ENCODE results near the gene PIGS. TPM values are rescaled to one million over a fixed set of nuclear protein-coding genes. Genes with fewer than 3 reads are reported as not detected.

PIGS gene
- total and polyA plus RNA-seq, 2 donors (not counting 1 experiment from before 2014, with no cell fraction given) = 44.1 to 55.1 TPM

- intact Hi-C loops (cut with micrococcal nuclease) = no loop called here
- Histone ChIP-seq H3K4me3 (ENCODE audit: control extremely low read depth in 1 of 5, extremely low read depth in 1 of 5, insufficient read depth in 1 of 5, low read depth in 2 of 5, low read length in 4 of 5) (no peak overlapping the region), H3K9me3 (ENCODE audit: control extremely low read depth in 1 of 3, control insufficient read depth in 2 of 3, insufficient read depth in 1 of 3, low read length in 2 of 3) (no peaks in the 10 kb centered on the region), H2AFZ (ENCODE audit: insufficient read depth, low read depth, low read length, poor library complexity, severe bottlenecking) (no peak overlapping the region), H3K4me2 (replicated peaks; ENCODE audit: low read depth, low read length, poor library complexity, severe bottlenecking) (no peak overlapping the region), H3K79me2 (ENCODE audit: control insufficient read depth, insufficient read depth, low read length) (no peaks in the 10 kb centered on the region), H3K4me1 (ENCODE audit: control insufficient read depth in 2 of 2, insufficient read depth in 2 of 2, low read length in 2 of 2) (peaks cover 0 to 9% of the 10 kb centered on the region in 2 donors), H3K27me3 (replicated peaks in 1 of 4; ENCODE audit: control extremely low read depth in 1 of 4, control insufficient read depth in 3 of 4, insufficient read depth in 4 of 4, low read length in 3 of 4) (no peaks in the 10 kb centered on the region), H4K20me1 (ENCODE audit: control insufficient read depth, insufficient read depth, low read length, poor library complexity, severe bottlenecking) (no peaks in the 10 kb centered on the region), H3K27ac (ENCODE audit: low read length in 2 of 2) (no peak overlapping the region), H3K9ac (ENCODE audit: low read length) (no peak overlapping the region), H3K36me3 (replicated peaks in 1 of 2; ENCODE audit: control extremely low read depth in 1 of 2, control insufficient read depth in 1 of 2, extremely low read depth in 1 of 2, insufficient read depth in 2 of 2, low read length in 1 of 2) (no peaks in the 10 kb centered on the region)
- H3K4me1 Mint-ChIP-seq = peaks cover 6% of the 10 kb centered on the region
- DNase-seq (no peak), ATAC-seq (ENCODE audit: low read depth) (no peak)
- 94% methylated on average over 11 of the region's 21 CpGs for WGBS (ENCODE audit: insufficient coverage)
- H3K27me3 Mint-ChIP-seq = no peaks in the 10 kb centered on the region
- ChIA-PET CTCF (interaction anchor here (1.1 kb wide), 1 partner anchor 18 kb away, joined by 3 read pairs; no protein-coding TSS in a partner anchor), POLR2A (no interaction called here)
- TF ChIP-seq EZH2 (IDR thresholded peaks at IDR 0.05; ENCODE audit: borderline replicate concordance, insufficient read depth, low read depth, low read length, poor library complexity, severe bottlenecking) (no peak), CTCF (IDR thresholded peaks at IDR 0.05) (no peak)
- no peak overlapping the region for H3K4me3 Mint-ChIP-seq
- no peak overlapping the region for H3K27ac Mint-ChIP-seq
- no peaks in the 10 kb centered on the region for H3K9me3 Mint-ChIP-seq (ENCODE audit: insufficient read depth)
Observed at GRCh38 chr17:28521311-28522085, 49.8 kb downstream of the PIGS start.

- Histone ChIP-seq H3K4me1 (ENCODE audit: control insufficient read depth in 2 of 2, insufficient read depth in 2 of 2, low read length in 2 of 2) (peaks cover 0 to 9% of the 10 kb centered on the region in 2 donors), H3K4me3 (ENCODE audit: control extremely low read depth in 1 of 5, extremely low read depth in 1 of 5, insufficient read depth in 1 of 5, low read depth in 2 of 5, low read length in 4 of 5) (no peak overlapping the region), H3K79me2 (ENCODE audit: control insufficient read depth, insufficient read depth, low read length) (no peaks in the 10 kb centered on the region), H3K36me3 (replicated peaks in 1 of 2; ENCODE audit: control extremely low read depth in 1 of 2, control insufficient read depth in 1 of 2, extremely low read depth in 1 of 2, insufficient read depth in 2 of 2, low read length in 1 of 2) (no peaks in the 10 kb centered on the region), H3K9ac (ENCODE audit: low read length) (no peak overlapping the region), H3K9me3 (ENCODE audit: control extremely low read depth in 1 of 3, control insufficient read depth in 2 of 3, insufficient read depth in 1 of 3, low read length in 2 of 3) (no peaks in the 10 kb centered on the region), H3K27ac (ENCODE audit: low read length in 2 of 2) (no peak overlapping the region), H3K4me2 (replicated peaks; ENCODE audit: low read depth, low read length, poor library complexity, severe bottlenecking) (no peak overlapping the region), H3K27me3 (replicated peaks in 1 of 4; ENCODE audit: control extremely low read depth in 1 of 4, control insufficient read depth in 3 of 4, insufficient read depth in 4 of 4, low read length in 3 of 4) (no peaks in the 10 kb centered on the region), H2AFZ (ENCODE audit: insufficient read depth, low read depth, low read length, poor library complexity, severe bottlenecking) (no peak overlapping the region), H4K20me1 (ENCODE audit: control insufficient read depth, insufficient read depth, low read length, poor library complexity, severe bottlenecking) (no peaks in the 10 kb centered on the region)
- 68% methylated on average over 6 of the region's 6 CpGs for WGBS (ENCODE audit: insufficient coverage)
- H3K27ac Mint-ChIP-seq = no peak overlapping the region
- ChIA-PET POLR2A (no interaction called here), CTCF (no interaction called here)
- intact Hi-C loops (cut with micrococcal nuclease) = no loop called here
- TF ChIP-seq CTCF (IDR thresholded peaks at IDR 0.05) = no peak
- no peak for TF ChIP-seq EZH2 (IDR thresholded peaks at IDR 0.05; ENCODE audit: borderline replicate concordance, insufficient read depth, low read depth, low read length, poor library complexity, severe bottlenecking)
- H3K27me3 Mint-ChIP-seq = no peaks in the 10 kb centered on the region
- no peaks in the 10 kb centered on the region for H3K9me3 Mint-ChIP-seq (ENCODE audit: insufficient read depth)
- DNase-seq (no peak), ATAC-seq (ENCODE audit: low read depth) (no peak)
- H3K4me1 Mint-ChIP-seq = peaks cover 6% of the 10 kb centered on the region
- H3K4me3 Mint-ChIP-seq = no peak overlapping the region
Observed at GRCh38 chr17:28520687-28521086, 50.6 kb downstream of the PIGS start.
